NOMO-1 (cell line): Measurements from ENCODE around the gene USP25.

ENCODE experiments used
- DNase-seq, 2 experiments: peaks; one replicate each; lab custom pipeline; 2025; ENCODE audit not compliant: unreplicated experiment in 2 of 2; lab: John Stamatoyannopoulos, UW

Gene USP25

GRCh38 chr21:15843766-15844165 lies 114.0 kb downstream of the USP25 start:
- DNase-seq = no peak

- no peak for DNase-seq
Measured at GRCh38 chr21:15848634-15849560, 119.1 kb downstream of the USP25 start.

- no peak for DNase-seq
Measured at GRCh38 chr21:15849927-15850326, 120.1 kb downstream of the USP25 start.

GRCh38 chr21:15850645-15851044 lies 120.9 kb downstream of the USP25 start:
- no peak for DNase-seq

GRCh38 chr21:15852146-15852545 lies 122.4 kb downstream of the USP25 start:
- no peak for DNase-seq

GRCh38 chr21:15853126-15853525 lies 123.3 kb downstream of the USP25 start:
- no peak for DNase-seq

GRCh38 chr21:15856813-15857212 lies 127.0 kb downstream of the USP25 start:
- DNase-seq = no peak

GRCh38 chr21:15857740-15858139 lies 128.0 kb downstream of the USP25 start:
- DNase-seq = no peak

GRCh38 chr21:15860541-15860940 lies 130.8 kb downstream of the USP25 start:
- DNase-seq = no peak

GRCh38 chr21:15868940-15869339 lies 139.2 kb downstream of the USP25 start:
- DNase-seq = no peak

- DNase-seq = no peak
Measured at GRCh38 chr21:15870819-15871218, 141.0 kb downstream of the USP25 start.

- DNase-seq = no peak
Measured at GRCh38 chr21:15872236-15872635, 142.5 kb downstream of the USP25 start.

- no peak for DNase-seq
Measured at GRCh38 chr21:15874615-15875014, 144.8 kb downstream of the USP25 start.

GRCh38 chr21:15875286-15875685 lies 145.5 kb downstream of the USP25 start:
- DNase-seq = no peak

- DNase-seq = no peak
Measured at GRCh38 chr21:15893902-15894301, 164.1 kb downstream of the USP25 start.

- no peak for DNase-seq
Measured at GRCh38 chr21:15894596-15894995, 164.8 kb downstream of the USP25 start.

GRCh38 chr21:15895142-15896106 lies 165.6 kb downstream of the USP25 start:
- no peak for DNase-seq

- DNase-seq = no peak
Measured at GRCh38 chr21:15896501-15896900, 166.7 kb downstream of the USP25 start.

- DNase-seq = no peak
Measured at GRCh38 chr21:15904389-15904788, 174.6 kb downstream of the USP25 start.

GRCh38 chr21:15908187-15908586 lies 178.4 kb downstream of the USP25 start:
- DNase-seq = no peak

GRCh38 chr21:15928196-15928595 lies 198.4 kb downstream of the USP25 start:
- DNase-seq = no peak
